DMS79 treated with DMSO at 0.1 percent for 48 hours (cell line): ENCODE results near the gene ONECUT3.
"Not testable (repeated sequence)": the region's sequence is repeated elsewhere in the genome, so short reads cannot be mapped to it uniquely, and the experiment has no call there.

ENCODE experiments used
- DNase-seq: peaks from one replicate; lab custom pipeline; 2025; lab: John Stamatoyannopoulos, UW

ONECUT3 gene

DNA sequence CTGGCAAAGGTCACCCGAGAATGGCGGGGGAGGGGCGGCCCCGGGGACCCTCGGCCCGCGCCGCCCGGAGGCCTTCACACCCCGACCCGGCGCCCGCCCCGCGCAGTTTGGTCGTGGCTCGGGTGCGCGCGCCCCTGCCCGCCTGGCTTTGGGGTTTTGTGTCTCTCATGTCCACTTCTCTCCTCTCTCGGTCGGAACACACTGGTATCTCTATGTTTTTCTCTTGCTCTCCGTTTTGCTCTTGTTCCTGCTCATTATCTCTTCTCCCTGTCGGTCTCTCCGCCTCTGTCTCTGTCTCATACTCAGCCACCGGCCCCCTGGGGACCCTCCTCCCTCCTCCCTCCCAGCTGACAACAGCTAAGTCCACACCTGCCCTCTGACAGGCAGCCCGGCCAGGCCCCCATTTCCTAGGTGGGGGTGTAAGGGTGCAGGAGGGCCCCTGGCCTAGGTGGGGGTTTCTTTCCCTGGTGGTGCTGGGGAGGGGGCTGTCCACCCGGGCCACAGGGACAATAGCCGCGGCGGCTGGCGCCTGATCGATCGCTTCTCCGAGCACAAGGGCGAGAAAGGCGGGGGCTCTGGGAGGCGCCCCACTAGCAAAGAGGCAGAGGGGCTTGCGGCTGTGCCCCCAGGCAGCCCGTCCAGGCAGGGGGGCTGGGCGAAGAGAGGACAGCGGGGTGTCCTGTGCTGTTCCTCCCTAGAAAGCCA, 2.3 kb downstream of the ONECUT3 start:
- no peak for DNase-seq

DNA sequence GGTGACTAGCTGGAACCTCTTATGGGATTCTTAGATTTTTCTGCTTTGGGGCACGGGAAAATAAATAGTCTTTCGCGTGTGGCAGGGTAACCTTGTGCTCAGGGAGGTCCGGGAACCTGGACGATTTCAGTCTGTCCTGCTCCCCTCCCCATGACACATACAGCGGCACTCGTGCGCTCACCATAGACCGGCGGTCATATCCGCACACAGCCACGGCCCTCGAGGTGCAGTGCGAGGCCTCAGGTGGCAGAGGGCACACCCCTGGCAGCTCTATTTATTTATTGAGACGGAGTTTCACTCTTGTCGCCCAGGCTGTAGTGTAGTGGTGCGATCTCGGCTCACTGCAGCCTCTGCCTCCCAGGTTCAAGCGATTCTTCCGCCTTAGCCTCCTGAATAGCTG, 3.0 kb downstream of the ONECUT3 start:
- no peak for DNase-seq

DNA sequence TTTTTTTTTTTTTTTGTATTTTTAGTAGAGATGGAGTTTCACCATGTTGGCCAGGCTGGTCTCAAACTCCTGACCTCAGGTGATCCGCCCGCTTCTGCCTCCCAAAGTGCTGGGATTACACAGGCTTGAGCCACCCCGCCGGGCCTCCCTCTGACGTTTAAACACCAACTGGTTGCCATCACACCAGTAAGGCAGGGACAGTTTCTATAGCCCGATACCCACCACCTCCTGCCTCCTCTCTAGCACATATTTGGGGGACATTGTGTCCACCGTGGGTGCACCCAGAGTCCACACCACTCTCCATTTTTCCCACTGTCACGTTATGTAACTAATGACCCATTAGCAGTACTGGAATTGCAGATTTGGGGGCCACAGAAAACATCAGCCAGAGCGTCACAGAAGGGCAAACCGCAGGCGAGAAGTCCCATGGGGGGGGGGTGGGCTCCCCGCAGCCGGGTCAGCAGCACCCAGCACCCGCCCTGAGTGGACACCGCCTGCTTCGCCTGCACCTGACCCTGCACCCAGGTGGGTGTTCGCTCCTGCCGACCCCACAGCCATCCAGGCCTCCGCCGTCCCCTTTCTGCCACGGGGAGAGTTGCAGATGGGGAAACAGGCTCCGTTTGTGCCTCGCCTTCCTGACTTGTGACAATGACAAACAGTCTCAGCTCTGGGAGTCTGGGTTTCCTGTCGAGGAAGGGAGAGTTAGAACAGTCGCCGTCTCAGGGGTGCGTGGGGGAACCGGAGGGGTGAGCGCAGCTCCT, 3.6 kb downstream of the ONECUT3 start:
- no peak for DNase-seq

DNA sequence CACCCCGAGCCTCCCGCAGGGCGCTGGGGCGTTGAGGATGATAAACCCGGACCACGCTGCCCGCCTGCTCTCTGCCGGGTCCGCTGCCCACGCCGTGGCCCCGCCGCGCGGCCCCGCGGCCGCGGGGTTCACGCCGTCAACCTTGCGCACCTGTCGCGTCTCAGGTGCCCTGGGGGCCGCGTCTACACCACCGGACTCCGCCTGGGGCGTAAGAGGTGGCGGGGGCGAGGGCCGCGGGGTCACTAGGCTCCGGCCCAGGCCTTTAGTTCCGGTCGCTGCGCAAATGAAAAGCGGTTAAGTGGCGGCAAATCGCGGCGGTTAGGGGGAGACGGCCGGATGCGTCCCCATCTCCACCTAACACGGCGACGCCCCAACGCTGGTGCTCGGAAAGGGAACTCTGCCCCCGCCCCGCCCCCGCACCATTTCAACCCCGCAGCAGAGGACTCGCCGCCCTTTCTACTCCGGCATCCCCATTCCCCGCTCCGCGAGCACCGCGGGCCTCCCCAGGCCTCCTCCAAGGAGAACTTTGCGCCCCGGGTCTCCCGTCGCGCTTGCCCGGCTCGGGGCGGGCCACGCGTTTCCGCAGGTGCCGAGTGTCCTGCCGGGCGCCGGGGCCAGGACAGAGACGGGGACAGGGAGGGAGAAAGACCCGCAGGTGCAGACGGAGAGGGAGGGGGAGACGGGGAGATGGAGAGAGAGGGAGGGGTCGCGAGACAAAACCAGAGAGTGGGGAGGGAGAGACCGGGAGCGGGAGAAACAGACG, 4.3 kb downstream of the ONECUT3 start:
- no peak for DNase-seq

DNA sequence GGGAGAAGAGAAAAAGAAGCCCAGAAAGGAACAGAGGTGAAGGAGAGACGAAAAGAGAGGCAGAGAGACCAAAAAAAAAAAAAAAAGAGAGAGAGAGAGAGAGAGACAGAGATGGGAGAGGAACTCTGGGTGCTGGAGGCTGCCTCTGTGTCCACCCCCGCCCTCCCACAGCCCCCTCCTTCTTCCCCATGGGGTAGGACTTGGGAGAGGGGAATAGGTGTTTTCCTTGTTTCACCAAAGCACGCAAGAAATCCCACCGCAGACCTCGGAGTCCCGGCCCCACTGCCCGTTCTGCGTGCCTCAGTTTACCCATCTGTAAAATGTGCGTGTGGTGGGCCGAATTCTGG, 4.9 kb downstream of the ONECUT3 start:
- DNase-seq = no peak

DNA sequence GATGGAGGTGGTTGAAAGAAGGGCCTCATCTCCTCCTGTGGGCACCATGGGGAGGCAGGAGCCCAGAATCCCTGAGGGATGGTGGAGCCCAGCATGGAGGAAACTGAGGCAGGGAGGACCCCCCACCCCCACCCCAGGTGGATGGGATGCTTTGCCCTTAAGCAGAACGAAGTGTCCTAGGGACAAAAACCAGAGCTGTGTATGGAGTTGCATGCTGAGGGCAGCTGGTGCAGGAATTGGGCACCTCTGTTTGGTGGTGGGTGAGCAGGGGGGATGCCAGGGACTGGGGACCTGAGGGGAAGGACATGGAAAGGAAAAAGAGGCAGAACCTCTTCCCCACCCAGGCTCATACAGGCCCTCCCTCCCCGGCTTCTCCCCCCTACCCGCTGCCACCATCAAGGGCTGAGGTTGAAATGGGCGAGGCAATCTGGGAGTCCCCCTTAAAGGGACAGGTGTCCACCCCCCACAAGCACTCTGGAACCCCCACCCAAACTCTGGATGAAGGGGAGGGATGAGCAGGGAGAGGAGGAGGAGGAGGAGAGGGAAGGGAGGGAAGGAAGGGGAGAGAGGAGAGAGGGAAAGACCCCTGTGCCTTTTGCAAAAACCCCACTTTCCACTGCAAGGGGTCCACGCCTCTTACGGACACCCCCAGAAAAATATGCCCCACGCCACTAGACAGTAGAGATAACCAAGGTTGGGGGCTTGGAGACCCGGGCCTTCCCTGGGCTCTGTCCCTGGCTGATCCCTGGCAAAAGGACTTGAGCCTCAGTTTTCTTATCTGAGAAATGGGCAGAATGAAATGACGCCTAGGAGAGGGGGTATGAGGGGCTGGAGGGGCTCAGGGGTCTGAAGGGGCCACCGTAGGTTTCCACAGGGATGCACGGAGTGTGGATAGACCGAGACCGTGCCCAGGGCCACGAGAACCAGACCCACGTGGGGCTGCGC, 5.9 kb downstream of the ONECUT3 start:
- DNase-seq = no peak

DNA sequence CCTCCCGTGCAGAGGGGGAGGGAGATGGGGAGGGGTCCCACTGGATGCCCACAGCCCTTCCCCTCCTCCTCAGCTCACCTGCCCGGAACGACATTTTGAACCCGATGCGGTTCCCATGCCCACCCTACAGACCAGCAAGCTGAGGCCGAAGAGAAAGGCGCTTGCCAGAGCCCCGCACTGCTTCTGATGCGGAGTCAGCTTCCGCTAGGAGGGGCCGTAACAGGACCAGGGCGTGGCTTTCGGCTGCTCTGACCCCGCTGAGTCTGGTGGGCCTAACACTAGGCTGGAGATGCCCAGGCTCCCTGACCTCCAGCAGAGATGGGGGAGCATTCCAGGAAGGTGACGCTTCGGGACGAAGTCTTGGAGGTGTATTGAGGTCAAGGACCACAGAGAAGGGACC, 6.7 kb downstream of the ONECUT3 start:
- no peak for DNase-seq

DNA sequence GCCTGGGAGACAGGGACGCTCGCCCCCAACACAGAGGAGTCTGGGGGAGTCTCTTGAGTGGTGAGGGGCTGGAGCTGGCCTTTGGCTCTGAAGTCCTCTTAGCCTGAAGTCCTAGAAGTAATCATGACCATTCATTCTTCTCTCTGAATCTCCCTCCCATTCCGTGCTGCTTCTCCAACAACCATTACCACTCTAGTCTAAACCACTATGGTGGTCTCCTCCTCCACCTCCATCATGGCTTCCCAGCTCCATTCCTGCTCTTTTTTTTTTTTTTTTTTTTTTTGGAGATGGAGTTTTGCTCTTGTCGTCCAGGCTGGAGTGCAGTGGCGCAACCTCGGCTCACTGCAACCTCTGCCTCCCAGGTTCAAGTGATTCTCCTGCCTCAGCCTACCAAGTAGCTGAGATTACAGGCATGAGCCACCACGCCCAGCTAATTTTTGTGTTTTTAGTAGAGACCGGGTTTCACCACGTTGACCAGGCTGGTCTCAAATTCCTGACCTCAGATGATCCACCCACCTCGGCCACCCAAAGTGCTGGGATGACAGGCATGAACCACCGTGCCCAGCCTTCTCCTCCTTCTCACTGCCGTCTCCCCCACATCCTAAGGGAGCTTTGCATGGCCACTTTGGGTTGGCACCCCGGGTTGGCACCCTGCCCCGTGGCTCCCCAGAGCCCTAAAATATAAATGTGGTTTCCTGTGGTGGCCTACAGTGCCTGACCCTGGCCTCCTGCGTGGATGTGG, 7.7 kb downstream of the ONECUT3 start:
- not testable (repeated sequence) for DNase-seq

DNA sequence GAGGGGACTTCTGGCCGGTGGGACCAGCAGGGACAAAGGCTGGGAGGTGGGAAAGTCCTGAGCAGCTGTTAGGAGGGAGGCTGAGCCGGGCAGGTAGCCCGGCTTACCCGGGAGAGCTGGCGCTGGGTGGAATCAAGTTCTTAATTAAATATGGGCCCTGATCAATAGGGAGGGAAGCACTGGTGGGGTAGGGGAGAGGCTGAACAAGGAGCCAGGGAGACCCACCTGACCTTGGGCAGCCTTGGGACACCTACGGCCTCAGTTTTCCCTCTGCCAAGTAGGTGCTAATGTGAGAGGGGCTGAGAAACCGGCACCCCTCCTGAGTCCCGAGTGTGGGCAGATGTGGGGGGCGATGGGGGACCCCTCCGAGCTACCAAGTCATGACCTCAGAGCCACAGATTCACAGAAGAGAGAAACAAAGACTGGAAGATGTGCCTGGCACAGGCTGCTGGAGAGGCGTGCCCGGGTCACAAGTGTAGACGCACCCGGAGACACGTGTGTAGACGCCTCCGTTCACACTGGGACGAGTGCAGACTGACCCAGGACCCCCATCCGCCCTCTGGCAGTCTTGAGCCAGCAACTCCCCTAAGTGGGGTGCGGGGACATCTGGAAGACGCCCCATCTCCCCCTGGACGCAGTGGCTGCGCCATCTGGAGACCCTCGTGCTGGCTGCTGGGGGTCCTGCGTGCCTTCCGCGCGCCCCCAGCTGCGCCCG, 8.4 kb downstream of the ONECUT3 start:
- DNase-seq = no peak

DNA sequence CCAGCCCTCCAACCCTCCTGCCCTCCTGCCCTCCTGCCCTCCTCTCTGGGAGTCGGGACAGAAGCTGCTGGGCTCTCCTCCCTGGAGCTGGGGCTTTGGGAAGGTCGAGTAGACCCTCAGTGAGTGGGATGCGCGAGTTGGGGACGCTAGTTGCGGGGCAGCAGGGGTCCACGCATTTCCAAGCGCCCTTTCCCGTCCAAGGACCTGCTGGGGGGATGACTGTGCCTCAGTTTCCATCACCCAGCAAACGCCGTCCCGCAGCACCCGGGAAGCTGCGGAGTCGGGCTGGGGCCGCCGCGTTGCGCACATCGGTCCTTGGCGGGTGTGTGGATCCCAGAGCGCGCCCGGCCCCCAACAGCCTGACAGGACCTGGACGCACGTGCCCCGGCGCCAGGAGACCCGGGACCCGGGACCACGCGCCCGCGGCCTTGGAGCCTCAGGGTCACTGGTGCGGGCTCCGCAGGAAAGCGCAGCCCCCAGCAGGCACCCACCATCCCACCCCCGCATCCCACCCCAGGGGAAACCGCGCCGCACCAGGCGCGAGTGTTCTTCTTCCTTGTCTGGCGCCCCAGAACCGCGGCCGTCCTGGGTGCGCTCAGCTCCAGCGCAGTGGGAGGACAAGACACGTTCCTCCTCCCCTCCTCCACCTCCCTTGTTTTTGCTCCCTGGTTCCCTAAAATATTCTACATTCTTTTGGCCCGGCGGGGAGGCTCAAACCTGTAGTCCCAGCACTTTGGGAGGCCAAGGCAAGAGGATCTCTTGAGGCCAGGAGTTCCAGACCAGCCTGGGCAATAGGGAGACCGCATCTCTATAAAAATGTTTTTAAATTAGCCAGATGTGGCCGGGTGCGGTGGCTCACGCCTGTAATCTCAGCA, 9.2 kb downstream of the ONECUT3 start:
- no peak for DNase-seq

DNA sequence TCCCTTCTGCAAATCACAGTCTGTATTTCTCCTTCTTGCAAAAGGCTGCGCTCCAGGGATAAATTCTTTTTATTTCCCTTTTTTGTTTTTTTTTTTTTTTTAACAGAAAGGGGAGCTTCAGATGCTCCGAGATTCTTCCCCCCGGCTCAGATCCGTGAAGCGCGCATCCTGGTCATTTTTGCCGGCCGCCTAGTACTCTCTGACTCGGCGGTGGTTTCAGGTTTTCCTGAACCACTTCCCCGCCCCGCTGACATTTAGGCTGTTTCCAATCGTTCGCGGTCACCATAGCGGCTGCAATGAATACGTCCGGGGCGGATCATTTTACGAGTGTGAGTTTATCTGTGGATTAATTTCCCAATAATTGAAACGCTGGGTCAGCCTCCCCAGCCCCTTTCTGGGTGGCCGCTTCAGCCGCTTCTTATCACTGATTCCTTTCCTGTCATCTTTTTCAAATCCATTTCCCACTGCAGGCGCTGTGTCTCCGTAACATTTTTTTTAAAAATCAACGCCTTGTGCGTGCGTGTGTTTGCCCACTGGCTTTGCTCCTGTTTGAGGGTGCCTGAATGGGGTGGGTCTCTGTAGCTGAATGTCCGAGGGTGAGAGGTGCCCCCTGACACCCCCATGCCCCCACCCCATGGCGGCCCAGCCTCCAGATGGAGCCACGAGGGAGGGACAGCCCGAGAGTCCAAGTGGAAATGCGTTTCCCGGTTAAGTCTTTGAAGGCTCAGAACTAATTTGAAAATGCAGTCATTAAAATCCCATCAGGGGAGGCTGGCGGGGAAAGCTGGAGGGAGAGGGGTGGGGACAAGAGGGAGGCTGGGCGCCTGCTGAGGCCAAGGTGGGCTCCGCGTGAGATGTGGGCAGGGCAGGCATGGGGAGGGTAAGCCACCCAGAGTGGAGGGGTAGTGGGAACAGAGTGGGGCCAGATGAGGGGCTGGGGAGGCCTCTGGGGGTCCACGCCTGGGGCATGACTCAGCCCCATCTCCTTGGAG, 10.6 kb downstream of the ONECUT3 start:
- no peak for DNase-seq

DNA sequence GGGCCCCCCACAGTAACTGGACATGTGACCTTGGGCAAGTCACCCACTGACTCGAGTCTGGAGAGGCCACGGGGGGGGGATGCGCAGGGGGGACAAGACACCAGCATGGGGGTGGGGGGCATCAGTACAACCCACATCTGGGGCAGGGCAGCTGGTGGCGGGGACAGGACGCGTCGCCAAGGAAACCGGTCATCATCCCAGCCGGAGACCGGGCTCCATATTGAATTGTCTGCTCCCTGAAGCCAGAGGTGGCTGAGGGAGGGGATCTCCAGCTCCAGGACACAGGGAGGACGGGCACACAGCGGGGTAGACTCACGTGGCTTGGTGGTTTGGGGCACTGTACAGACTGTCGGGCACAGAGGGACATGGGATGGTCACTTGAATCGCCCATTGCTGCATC, 11.4 kb downstream of the ONECUT3 start:
- no peak for DNase-seq

DNA sequence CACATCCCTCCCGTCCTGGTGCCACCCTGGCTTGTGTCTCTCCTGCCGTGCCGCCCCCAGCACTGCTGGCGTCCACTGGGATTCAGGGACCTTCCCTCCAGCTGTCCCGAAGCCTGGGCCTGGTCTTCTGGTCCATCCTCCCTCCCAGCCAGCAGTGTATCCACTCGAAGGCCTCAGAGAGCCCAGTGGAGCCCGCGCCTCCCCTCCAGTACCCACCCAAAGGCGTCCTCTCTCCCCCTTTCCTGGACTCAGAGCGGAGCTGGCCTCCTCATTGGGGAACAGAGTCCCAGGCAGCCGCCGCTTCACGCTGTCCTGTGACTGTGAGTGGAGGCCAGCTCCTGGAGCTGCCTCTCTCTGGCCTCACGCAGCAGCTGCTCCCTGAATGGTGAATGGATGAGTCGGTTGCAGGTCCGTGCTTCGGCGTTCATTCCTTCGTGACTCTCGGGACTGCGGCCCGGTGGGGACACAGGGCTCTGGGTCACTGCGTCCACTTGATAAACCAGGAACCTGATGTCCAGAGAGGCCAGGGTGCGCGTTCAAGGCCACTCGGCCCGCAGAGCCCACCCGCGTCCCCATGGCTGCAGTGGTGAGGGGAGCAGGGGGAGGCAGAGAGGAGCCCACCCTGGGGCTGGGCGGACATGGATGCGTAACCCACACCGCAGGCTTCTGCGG, 12.1 kb downstream of the ONECUT3 start:
- DNase-seq = no peak

DNA sequence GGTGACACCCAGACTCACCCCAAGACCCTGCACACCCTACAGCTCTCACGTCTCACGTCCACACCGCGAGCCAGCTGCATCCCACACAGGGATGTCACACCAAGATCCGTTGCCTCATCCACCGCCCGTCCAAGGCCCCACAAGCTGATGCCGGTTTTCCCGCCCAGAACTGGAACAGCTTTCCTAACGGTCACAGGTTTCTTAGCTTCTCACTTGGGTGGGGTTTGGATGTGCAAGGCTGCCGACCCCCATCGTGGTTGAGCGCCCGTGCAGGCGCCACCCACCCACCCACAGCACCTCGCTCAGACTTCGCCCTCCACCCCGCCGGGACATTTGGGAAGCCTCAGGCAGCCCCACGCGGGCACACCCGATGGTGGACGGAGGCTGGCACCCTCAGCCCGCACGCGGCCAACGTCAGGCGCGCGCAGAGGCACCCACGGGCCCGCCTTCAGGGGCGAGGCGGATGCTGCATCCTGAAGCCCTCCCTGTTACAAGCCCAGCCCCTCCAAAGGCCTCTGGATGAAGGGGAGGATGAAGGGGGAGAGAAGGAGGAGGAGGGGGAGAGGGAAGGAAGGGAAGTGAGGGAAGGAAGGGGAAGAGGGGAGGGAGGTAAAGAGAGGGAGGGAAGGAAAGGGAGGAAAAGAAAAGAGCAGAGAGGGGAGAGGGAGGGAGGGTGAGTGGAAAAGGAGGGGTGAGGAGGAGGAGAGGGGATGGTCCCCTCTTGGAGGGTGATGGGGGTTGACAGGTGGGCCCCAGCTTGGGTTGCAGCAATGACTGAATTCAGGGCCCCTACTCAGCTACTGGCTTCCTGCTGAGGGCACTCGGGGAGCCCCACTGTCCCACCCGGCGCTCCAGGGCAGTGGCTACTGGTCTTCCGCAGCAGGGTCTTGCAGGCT, 12.8 kb downstream of the ONECUT3 start:
- DNase-seq = no peak

DNA sequence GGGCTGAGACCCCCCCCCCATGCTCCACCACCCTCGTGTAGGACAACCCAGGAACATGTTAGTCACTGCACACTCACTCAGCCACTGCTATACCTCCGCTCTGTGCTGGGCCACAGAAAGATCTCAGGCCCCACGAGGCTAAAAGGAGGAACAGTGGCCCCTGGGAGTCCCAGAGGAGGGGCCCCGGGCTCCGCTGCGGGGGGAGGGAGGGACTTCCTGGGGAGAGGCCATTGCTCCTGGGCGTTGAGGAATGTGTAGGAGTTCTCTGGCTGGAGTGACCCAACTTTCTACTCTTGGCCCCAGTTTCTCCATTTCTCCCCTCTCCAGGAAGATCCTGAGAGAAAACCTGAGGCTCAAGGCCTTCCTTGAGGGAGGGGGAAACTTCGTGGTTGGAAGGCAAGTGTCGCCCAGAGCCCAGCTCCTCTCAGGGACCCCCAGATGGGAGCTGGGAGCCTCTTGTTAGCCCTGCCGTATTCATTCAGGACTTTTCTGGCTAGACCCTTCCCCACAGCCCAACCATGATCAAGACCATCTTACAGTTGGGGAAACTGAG, 13.6 kb downstream of the ONECUT3 start:
- no peak for DNase-seq

DNA sequence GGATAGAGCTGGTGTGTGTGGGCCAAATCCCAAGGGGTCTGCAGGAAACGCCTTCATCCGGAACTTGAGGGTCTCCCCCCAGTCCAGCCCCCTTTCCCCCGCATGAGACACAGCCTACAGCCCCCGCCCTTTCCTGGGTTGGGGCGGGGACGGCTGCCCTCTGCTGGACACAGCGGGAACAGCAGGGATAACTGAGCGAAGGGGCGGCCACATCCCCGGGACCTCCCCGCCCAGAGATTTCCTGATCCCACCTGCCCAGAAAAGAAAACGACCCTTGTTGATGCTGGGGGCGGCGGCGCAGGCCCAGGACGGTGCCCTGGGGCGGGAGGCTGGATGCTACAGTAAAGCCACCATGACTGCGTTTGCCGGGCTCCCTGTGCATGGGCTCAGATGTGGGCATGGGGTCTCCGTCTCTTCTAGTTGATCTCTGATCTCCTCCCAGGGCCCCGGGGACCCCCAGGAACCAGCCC, 14.2 kb downstream of the ONECUT3 start:
- no peak for DNase-seq
